ENCODE measurements around the gene OR5B21. TPM values are rescaled to one million over a fixed set of nuclear protein-coding genes. Genes with fewer than 3 reads are reported as not detected.

OR5B21 gene
- polyA plus RNA-seq, 1 experiment: not detected

GRCh38 chr11:58487170-58487569 is 20.7 kb downstream of the OR5B21 start:
- CTCF ChIA-PET: no interaction called here
- DNase-seq (ENCODE audit: low read depth): no peak

GRCh38 chr11:58485961-58486360 is 21.9 kb downstream of the OR5B21 start:
- ChIA-PET CTCF (no interaction called here), POLR2A (no interaction called here)
- Histone ChIP-seq H3K27me3 (ENCODE audit: control insufficient read depth, insufficient read depth, low read length) (no peaks in the 10 kb centered on the region), H3K4me3 (ENCODE audit: low read depth, low read length) (no peak overlapping the region), H3K36me3 (ENCODE audit: control insufficient read depth, insufficient read depth, low read length) (no peaks in the 10 kb centered on the region)
- no peak for DNase-seq (ENCODE audit: low read depth)
- no peak for TF ChIP-seq CTCF (IDR thresholded peaks at IDR 0.05; ENCODE audit: insufficient read depth, low read depth, low read length)

More at GRCh38 chr11:58487170-58487569, 20.7 kb downstream of the OR5B21 start:
- Histone ChIP-seq H3K4me3 (ENCODE audit: low read depth, low read length) (no peak overlapping the region), H3K36me3 (ENCODE audit: control insufficient read depth, insufficient read depth, low read length) (no peaks in the 10 kb centered on the region), H3K27me3 (ENCODE audit: control insufficient read depth, insufficient read depth, low read length) (no peaks in the 10 kb centered on the region)
- POLR2A ChIA-PET: no interaction called here
- TF ChIP-seq CTCF (IDR thresholded peaks at IDR 0.05; ENCODE audit: insufficient read depth, low read depth, low read length): no peak

- CTCF ChIA-PET: no interaction called here
- POLR2A ChIA-PET: no interaction called here
- Histone ChIP-seq H3K27me3 (ENCODE audit: control insufficient read depth, insufficient read depth, low read length) (no peaks in the 10 kb centered on the region), H3K4me3 (ENCODE audit: low read depth, low read length) (no peak overlapping the region), H3K36me3 (ENCODE audit: control insufficient read depth, insufficient read depth, low read length) (no peaks in the 10 kb centered on the region)
- TF ChIP-seq CTCF (IDR thresholded peaks at IDR 0.05; ENCODE audit: insufficient read depth, low read depth, low read length): no peak
- DNase-seq (ENCODE audit: low read depth): no peak
These were observed 36.0 kb downstream of the OR5B21 start for GRCh38 chr11:58471892-58472291.

GRCh38 chr11:58466293-58466692 is 41.6 kb downstream of the OR5B21 start:
- ChIA-PET CTCF (no interaction called here), POLR2A (no interaction called here)
- no peaks in the 10 kb centered on the region for H3K36me3 ChIP-seq (ENCODE audit: control insufficient read depth, insufficient read depth, low read length)
- no peaks in the 10 kb centered on the region for H3K27me3 ChIP-seq (ENCODE audit: control insufficient read depth, insufficient read depth, low read length)
- no peak for TF ChIP-seq CTCF (IDR thresholded peaks at IDR 0.05; ENCODE audit: insufficient read depth, low read depth, low read length)
- DNase-seq (ENCODE audit: low read depth): no peak
- H3K4me3 ChIP-seq (ENCODE audit: low read depth, low read length): no peak overlapping the region

GRCh38 chr11:58465690-58466089 is 42.2 kb downstream of the OR5B21 start:
- no peak for DNase-seq (ENCODE audit: low read depth)
- no peak overlapping the region for H3K4me3 ChIP-seq (ENCODE audit: low read depth, low read length)
- no peaks in the 10 kb centered on the region for H3K36me3 ChIP-seq (ENCODE audit: control insufficient read depth, insufficient read depth, low read length)
- POLR2A ChIA-PET: no interaction called here
- no peak for TF ChIP-seq CTCF (IDR thresholded peaks at IDR 0.05; ENCODE audit: insufficient read depth, low read depth, low read length)
- H3K27me3 ChIP-seq (ENCODE audit: control insufficient read depth, insufficient read depth, low read length): no peaks in the 10 kb centered on the region
- CTCF ChIA-PET: no interaction called here

Other genes starting within 250 kb of the OR5B21 start
- gene OR10W1, start 239.8 kb downstream of the OR5B21 start, polyA plus RNA-seq (2011; rRNA removed): not detected in 2 replicates
- gene OR5B17, start 149.0 kb downstream of the OR5B21 start, polyA plus RNA-seq (2011; rRNA removed): not detected in 2 replicates
- gene OR5B3, start 101.2 kb downstream of the OR5B21 start, polyA plus RNA-seq (2011; rRNA removed): not detected in 2 replicates
- not detected in 2 replicates for gene OR5B2, start 80.0 kb downstream of the OR5B21 start, polyA plus RNA-seq (2011; rRNA removed)
- not detected in 2 replicates for gene OR5B12, start 65.9 kb downstream of the OR5B21 start, polyA plus RNA-seq (2011; rRNA removed)
- 29.2 TPM in 2 replicates for gene LPXN, start 67.8 kb upstream of the OR5B21 start, polyA plus RNA-seq (2011; rRNA removed)
- 18.3 and 33.5 TPM in 2 replicates for gene ZFP91, start 71.0 kb upstream of the OR5B21 start, polyA plus RNA-seq (2011; rRNA removed)
- gene CNTF, start 114.6 kb upstream of the OR5B21 start, polyA plus RNA-seq (2011; rRNA removed): 0.15 and 0.63 TPM in 2 replicates
- gene GLYAT, start 223.8 kb upstream of the OR5B21 start, polyA plus RNA-seq (2011; rRNA removed): not detected in 2 replicates